ENCODE data around the gene GALNT12.

GALNT12 gene

DNA sequence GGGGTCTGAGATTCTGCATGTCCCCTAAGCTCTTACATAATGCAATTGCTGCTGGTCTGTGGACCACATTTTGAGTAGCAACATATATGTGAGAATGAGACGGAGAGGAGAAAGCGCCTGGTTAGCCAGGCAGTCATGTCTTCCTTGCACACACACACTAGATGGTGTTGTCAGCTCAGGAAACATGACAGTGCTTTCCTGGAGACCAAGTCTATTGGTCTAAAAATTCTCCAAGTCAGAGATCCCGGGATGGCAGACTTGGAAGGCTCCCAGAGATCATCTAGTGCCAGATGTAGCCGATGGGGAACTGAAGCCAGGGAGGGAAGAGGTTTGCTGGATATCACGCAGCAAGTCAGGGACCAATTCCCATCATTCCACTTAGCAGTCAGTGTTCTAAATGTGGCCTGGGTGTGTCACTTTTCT is 53.4 kb downstream of the GALNT12 start:
- Histone ChIP-seq H3K36me3 (ENCODE audit: control insufficient read depth, insufficient read depth, low read length) (no peaks in the 10 kb centered on the region), H3K4me3 (ENCODE audit: low read depth, low read length) (no peak overlapping the region), H3K27me3 (ENCODE audit: control insufficient read depth, insufficient read depth, low read length) (no peaks in the 10 kb centered on the region), H3K9me3 (ENCODE audit: control insufficient read depth, insufficient read depth, low read length) (no peaks in the 10 kb centered on the region), H3K9ac (ENCODE audit: low read depth, low read length) (no peak overlapping the region), H3K4me1 (ENCODE audit: control insufficient read depth, insufficient read depth, low read length) (no peaks in the 10 kb centered on the region)

GRCh38 chr9:98861781-98862504 is 54.5 kb downstream of the GALNT12 start:
- H3K9ac ChIP-seq (ENCODE audit: low read depth, low read length), result no peak overlapping the region
- H3K36me3 ChIP-seq (ENCODE audit: control insufficient read depth, insufficient read depth, low read length), result no peaks in the 10 kb centered on the region
- H3K9me3 ChIP-seq (ENCODE audit: control insufficient read depth, insufficient read depth, low read length), result no peaks in the 10 kb centered on the region
- no peak overlapping the region for H3K4me3 ChIP-seq (ENCODE audit: low read depth, low read length)
- H3K4me1 ChIP-seq (ENCODE audit: control insufficient read depth, insufficient read depth, low read length), result no peaks in the 10 kb centered on the region
- no peaks in the 10 kb centered on the region for H3K27me3 ChIP-seq (ENCODE audit: control insufficient read depth, insufficient read depth, low read length)

DNA sequence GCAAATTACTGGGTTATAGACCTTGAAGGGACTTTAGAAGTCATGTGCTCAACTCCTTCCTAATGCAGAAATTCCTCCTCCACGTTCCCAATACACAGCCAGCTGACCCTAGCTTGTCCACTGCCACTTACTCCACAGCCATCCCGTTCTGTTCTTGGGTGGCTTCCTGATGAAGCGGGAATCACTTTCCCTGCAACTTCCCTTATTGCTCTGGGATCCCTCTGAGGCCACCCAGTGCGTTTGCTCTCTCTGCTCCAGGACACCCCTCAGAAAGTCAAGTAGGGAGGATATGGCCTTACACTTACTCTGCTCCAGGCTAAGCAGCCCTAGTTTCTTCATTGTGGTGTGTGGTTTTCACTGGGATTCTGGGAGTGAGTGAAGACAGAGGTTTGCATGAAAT is 55.5 kb downstream of the GALNT12 start:
- no peaks in the 10 kb centered on the region for H3K4me1 ChIP-seq (ENCODE audit: control insufficient read depth, insufficient read depth, low read length)
- no peak overlapping the region for H3K4me3 ChIP-seq (ENCODE audit: low read depth, low read length)
- no peak overlapping the region for H3K9ac ChIP-seq (ENCODE audit: low read depth, low read length)
- no peaks in the 10 kb centered on the region for H3K9me3 ChIP-seq (ENCODE audit: control insufficient read depth, insufficient read depth, low read length)
- H3K36me3 ChIP-seq (ENCODE audit: control insufficient read depth, insufficient read depth, low read length), result no peaks in the 10 kb centered on the region
- no peaks in the 10 kb centered on the region for H3K27me3 ChIP-seq (ENCODE audit: control insufficient read depth, insufficient read depth, low read length)

DNA sequence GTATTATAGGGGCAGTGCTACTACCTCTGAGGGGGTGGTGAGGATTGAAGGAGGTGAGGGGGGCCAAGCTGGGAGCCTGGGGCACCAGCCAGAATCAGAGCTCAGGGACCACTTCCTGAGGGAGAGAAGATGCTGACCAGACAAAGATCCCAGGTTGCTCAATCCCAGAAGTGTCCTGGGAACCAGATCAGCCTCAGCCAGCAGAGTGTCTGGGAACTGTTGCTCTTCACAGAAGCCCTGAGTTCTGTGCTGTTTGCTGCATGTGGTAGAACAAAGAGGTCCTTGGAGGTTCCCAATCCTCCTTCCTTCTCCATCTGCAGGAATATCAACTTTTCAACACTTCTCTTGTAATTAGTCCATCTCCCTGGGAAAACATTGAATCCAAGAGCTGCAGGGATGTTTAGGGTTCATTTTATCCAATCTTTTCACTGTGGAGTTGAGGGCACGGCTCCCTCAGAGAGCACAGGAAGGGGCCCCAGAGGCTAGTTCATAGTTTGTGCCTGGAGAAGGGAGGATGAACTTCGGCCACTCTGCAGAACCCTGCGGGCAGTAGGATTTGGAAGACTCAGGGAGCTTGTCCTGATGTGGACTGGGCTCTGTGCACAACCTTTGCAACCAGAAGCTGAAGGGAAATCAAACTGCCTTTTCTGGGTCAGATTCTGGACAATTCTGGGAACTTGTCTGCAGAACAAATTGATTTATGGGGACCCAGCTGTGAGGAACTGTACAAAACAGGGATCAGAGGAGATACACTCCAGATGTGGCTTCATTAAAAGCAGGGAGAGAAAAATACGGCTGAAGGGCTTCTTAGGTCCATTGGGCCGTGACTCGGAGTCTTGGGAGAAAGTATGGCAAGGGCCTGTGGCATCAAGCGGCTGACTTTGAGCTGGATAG is 57.1 kb downstream of the GALNT12 start:
- Histone ChIP-seq H3K9me3 (ENCODE audit: control insufficient read depth, insufficient read depth, low read length) (no peaks in the 10 kb centered on the region), H3K4me1 (ENCODE audit: control insufficient read depth, insufficient read depth, low read length) (no peaks in the 10 kb centered on the region), H3K36me3 (ENCODE audit: control insufficient read depth, insufficient read depth, low read length) (no peaks in the 10 kb centered on the region), H3K9ac (ENCODE audit: low read depth, low read length) (no peak overlapping the region), H3K27me3 (ENCODE audit: control insufficient read depth, insufficient read depth, low read length) (no peaks in the 10 kb centered on the region), H3K4me3 (ENCODE audit: low read depth, low read length) (no peak overlapping the region)

- Histone ChIP-seq H3K36me3 (ENCODE audit: control insufficient read depth, insufficient read depth, low read length) (no peaks in the 10 kb centered on the region), H3K9ac (ENCODE audit: low read depth, low read length) (peak overlapping the region; percentile 5), H3K9me3 (ENCODE audit: control insufficient read depth, insufficient read depth, low read length) (no peaks in the 10 kb centered on the region), H3K4me1 (ENCODE audit: control insufficient read depth, insufficient read depth, low read length) (no peaks in the 10 kb centered on the region), H3K4me3 (ENCODE audit: low read depth, low read length) (no peak overlapping the region), H3K27me3 (ENCODE audit: control insufficient read depth, insufficient read depth, low read length) (no peaks in the 10 kb centered on the region)
These were observed 57.9 kb downstream of the GALNT12 start for GRCh38 chr9:98865284-98865875.

DNA sequence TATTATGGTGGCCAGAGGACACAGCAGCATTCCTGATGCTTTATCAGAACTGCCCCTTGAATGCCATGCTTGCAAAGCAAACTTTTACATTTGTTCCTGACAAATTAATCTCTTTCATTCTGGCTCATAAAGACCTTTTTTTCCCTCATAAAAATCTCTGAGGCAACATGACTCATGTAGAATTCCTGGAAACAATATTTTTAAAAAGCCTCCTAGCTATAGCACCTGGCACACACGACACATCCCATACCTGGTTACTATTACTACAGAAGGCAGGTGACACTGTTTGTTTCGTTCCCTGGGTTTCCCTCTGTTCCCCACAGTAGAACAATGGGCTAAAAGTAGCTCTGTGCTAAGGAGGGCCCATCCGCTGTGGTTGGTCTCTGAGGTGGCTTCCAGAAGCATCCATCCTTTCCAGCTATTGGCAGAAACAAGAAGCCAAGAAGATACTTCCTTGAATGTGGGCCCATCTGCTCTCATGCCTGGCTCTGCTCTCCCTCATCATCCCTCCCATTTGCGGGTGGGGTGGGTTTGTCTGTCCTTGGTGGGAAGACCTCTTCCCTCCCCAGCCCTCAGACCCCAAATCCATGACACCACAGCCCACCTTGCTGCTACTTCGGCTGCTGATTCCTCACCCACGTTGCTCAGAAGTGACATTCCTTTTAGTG is 59.1 kb downstream of the GALNT12 start:
- no peak overlapping the region for H3K4me3 ChIP-seq (ENCODE audit: low read depth, low read length)
- H3K9me3 ChIP-seq (ENCODE audit: control insufficient read depth, insufficient read depth, low read length), result no peaks in the 10 kb centered on the region
- H3K4me1 ChIP-seq (ENCODE audit: control insufficient read depth, insufficient read depth, low read length), result no peaks in the 10 kb centered on the region
- H3K36me3 ChIP-seq (ENCODE audit: control insufficient read depth, insufficient read depth, low read length), result no peaks in the 10 kb centered on the region
- H3K9ac ChIP-seq (ENCODE audit: low read depth, low read length), result no peak overlapping the region
- no peaks in the 10 kb centered on the region for H3K27me3 ChIP-seq (ENCODE audit: control insufficient read depth, insufficient read depth, low read length)

DNA sequence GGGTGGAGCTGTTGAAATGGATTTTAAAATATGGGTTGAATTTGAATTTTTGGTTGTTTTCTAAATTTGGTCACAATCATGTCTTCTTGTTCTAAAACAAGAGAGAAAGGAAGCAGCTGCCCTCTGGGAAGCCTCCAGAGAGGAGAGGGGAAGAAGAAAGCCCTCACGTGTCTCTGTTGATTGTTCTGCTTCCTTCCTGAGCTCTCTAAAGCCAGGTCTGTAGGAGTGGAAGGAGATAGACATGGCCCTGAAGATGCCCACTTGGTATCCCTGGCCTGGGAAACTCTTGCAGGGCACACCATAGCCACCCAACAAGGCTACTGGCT is 59.6 kb downstream of the GALNT12 start:
- Histone ChIP-seq H3K4me3 (ENCODE audit: low read depth, low read length) (no peak overlapping the region), H3K36me3 (ENCODE audit: control insufficient read depth, insufficient read depth, low read length) (no peaks in the 10 kb centered on the region), H3K9ac (ENCODE audit: low read depth, low read length) (no peak overlapping the region), H3K4me1 (ENCODE audit: control insufficient read depth, insufficient read depth, low read length) (no peaks in the 10 kb centered on the region), H3K27me3 (ENCODE audit: control insufficient read depth, insufficient read depth, low read length) (no peaks in the 10 kb centered on the region), H3K9me3 (ENCODE audit: control insufficient read depth, insufficient read depth, low read length) (no peaks in the 10 kb centered on the region)

DNA sequence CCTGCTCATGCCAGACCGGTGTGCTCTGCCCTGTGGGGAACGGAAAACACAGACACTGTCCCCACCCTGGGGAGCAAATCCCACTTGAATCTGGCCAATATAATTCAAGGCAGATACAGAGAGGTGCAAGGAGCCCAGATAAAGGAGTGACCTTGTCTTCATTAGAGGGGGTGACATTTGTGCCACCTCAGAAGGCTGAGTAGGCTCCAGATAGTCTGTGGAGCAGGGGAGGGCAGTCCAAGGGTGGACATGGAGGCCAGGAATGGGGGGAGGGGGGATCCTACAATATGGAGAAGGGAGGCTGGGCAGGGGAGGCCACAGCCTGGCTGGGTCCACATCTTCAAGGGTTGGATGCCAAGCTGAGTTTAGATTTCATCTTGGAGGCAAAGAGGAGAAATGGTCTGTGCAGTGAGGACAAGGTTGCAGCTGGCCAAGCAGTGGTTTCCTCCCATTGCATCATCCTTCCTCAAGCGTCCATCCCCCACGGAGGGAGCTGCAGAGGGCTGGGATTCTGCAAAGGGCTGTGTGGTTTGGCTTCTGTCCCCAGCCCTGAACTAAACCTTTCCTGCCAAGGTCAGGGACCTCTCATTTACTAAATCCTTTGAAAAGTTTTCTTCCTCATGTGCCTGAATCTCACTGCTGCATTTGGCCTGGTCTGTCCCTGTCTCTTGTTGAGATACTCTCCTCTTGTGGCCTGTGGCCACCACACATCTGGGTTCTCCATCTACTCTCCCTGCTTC is 60.1 kb downstream of the GALNT12 start:
- H3K27me3 ChIP-seq (ENCODE audit: control insufficient read depth, insufficient read depth, low read length), result no peaks in the 10 kb centered on the region
- H3K36me3 ChIP-seq (ENCODE audit: control insufficient read depth, insufficient read depth, low read length), result no peaks in the 10 kb centered on the region
- H3K9ac ChIP-seq (ENCODE audit: low read depth, low read length), result no peak overlapping the region
- no peak overlapping the region for H3K4me3 ChIP-seq (ENCODE audit: low read depth, low read length)
- no peaks in the 10 kb centered on the region for H3K4me1 ChIP-seq (ENCODE audit: control insufficient read depth, insufficient read depth, low read length)
- no peaks in the 10 kb centered on the region for H3K9me3 ChIP-seq (ENCODE audit: control insufficient read depth, insufficient read depth, low read length)

DNA sequence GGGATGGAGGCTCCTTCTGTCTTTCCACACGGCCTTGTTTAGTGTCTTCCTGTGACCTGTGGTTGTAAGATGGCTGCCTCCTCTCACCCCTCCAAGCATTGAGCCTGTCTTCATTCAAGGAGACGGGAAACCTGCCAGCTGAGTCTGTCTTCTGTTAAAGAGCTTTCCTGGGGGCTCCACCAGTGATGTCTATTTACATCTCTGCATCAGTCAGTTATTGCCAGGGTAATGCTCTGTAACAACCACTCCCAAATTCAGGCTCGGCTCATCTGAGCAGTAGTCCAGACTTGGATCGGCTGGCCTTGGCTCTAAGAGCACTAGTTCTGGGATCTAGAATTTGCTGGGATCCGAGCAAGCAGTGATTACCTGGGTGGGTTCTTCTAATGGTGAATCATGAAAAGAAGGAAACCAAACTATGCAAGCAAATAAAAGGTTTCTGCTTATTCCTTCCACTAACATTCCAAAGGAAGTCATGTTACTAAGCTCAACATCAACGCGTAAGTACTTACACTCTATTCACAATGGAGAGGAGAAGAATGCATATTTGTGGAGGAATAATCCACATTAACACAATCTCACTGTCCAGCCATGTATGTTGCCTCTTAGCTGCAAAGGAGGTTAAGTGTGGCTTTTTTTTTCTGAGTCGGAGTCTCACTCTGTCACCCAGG is 61.7 kb downstream of the GALNT12 start:
- H3K9ac ChIP-seq (ENCODE audit: low read depth, low read length), result no peak overlapping the region
- no peaks in the 10 kb centered on the region for H3K36me3 ChIP-seq (ENCODE audit: control insufficient read depth, insufficient read depth, low read length)
- H3K4me1 ChIP-seq (ENCODE audit: control insufficient read depth, insufficient read depth, low read length), result no peaks in the 10 kb centered on the region
- H3K27me3 ChIP-seq (ENCODE audit: control insufficient read depth, insufficient read depth, low read length), result no peaks in the 10 kb centered on the region
- H3K9me3 ChIP-seq (ENCODE audit: control insufficient read depth, insufficient read depth, low read length), result no peaks in the 10 kb centered on the region
- no peak overlapping the region for H3K4me3 ChIP-seq (ENCODE audit: low read depth, low read length)

- no peaks in the 10 kb centered on the region for H3K4me1 ChIP-seq (ENCODE audit: control insufficient read depth, insufficient read depth, low read length)
- no peak overlapping the region for H3K9ac ChIP-seq (ENCODE audit: low read depth, low read length)
- H3K9me3 ChIP-seq (ENCODE audit: control insufficient read depth, insufficient read depth, low read length), result no peaks in the 10 kb centered on the region
- H3K27me3 ChIP-seq (ENCODE audit: control insufficient read depth, insufficient read depth, low read length), result no peaks in the 10 kb centered on the region
- H3K36me3 ChIP-seq (ENCODE audit: control insufficient read depth, insufficient read depth, low read length), result no peaks in the 10 kb centered on the region
- H3K4me3 ChIP-seq (ENCODE audit: low read depth, low read length), result no peak overlapping the region
These were observed 62.4 kb downstream of the GALNT12 start for GRCh38 chr9:98869866-98870265.
